T-helper 2 cell treated with Interferon-gamma antibody and Interleukin-4, amounts not matched to agents 5 μg/mL and 100 μg/mL, for 36 hours (primary cell): ENCODE data around the gene MARK3.

Experiments
- DNase-seq: peaks from one replicate; pipeline ENCODE4 v3.0.0; 2021; ENCODE audit warnings: low spot score
- H3K27ac Mint-ChIP-seq: one replicate; pipeline ENCODE4 v1.8.0; 2021; ENCODE audit warnings: mild to moderate bottlenecking, mixed read lengths
- H3K27me3 Mint-ChIP-seq: one replicate; pipeline ENCODE4 v1.8.0; 2021; ENCODE audit warnings: low read depth, mixed read lengths
- H3K36me3 Mint-ChIP-seq: one replicate; pipeline ENCODE4 v1.8.0; 2021; ENCODE audit warnings: low read depth, mixed read lengths
- H3K4me1 Mint-ChIP-seq: one replicate; pipeline ENCODE4 v1.8.0; 2021; ENCODE audit warnings: low read depth, mixed read lengths
- H3K4me3 Mint-ChIP-seq: one replicate; pipeline ENCODE4 v1.8.0; 2022; ENCODE audit warnings: mild to moderate bottlenecking, moderate library complexity, mixed read lengths
- H3K9me3 Mint-ChIP-seq: one replicate; pipeline ENCODE4 v1.8.0; 2021; ENCODE audit warnings: mixed read lengths

The MARK3 gene

DNA sequence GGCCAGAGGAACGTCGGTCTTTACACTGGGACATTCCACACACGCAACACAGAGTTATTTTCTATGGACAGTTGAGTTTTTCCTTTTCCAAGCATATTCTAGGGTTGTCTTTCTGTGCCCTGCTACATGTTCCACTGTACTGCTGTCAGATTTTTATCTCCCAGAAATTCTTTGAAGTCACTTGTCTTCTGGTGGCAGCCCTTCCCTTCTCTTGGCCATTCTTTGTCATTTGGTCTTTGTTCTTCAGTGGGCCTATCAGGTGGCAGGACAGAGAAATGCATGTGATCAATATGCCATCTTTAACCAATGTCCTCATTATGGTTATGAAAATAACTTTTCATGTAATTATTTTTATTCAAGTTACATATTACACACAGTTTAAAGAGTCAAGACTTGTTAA, 36.3 kb downstream of the MARK3 start:
- Mint-ChIP-seq H3K27me3 (no peaks in the 10 kb centered on the region), H3K9me3 (no peaks in the 10 kb centered on the region), H3K4me3 (no peak overlapping the region), H3K4me1 (peaks cover 26% of the 10 kb centered on the region), H3K27ac (no peak overlapping the region), H3K36me3 (peaks cover 17% of the 10 kb centered on the region)
- DNase-seq, result no peak

DNA sequence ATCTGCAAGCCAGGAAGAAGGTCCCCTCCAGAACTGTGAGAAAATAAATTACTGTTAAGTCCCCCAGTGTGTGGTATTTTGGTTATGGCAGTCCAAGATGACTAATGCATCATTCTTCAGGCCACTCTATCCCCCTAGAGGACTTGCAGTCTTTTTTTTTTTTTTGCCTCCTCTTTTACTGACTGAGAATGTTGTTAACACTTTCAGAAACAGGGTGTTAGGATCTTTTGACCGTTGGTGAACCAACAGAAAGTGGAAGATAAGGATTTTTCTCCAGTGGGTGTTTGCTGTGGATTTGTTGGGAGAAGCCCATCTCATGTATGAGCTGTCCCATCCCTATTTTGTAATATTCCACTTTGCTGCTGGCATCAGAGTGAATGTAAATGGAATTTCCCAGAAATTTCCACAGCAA, 37.8 kb downstream of the MARK3 start:
- no peak overlapping the region for H3K4me3 Mint-ChIP-seq
- H3K27me3 Mint-ChIP-seq, result no peaks in the 10 kb centered on the region
- peaks cover 29% of the 10 kb centered on the region for H3K4me1 Mint-ChIP-seq
- peaks cover 12% of the 10 kb centered on the region for H3K36me3 Mint-ChIP-seq
- no peak overlapping the region for H3K27ac Mint-ChIP-seq
- DNase-seq, result no peak
- no peaks in the 10 kb centered on the region for H3K9me3 Mint-ChIP-seq

DNA sequence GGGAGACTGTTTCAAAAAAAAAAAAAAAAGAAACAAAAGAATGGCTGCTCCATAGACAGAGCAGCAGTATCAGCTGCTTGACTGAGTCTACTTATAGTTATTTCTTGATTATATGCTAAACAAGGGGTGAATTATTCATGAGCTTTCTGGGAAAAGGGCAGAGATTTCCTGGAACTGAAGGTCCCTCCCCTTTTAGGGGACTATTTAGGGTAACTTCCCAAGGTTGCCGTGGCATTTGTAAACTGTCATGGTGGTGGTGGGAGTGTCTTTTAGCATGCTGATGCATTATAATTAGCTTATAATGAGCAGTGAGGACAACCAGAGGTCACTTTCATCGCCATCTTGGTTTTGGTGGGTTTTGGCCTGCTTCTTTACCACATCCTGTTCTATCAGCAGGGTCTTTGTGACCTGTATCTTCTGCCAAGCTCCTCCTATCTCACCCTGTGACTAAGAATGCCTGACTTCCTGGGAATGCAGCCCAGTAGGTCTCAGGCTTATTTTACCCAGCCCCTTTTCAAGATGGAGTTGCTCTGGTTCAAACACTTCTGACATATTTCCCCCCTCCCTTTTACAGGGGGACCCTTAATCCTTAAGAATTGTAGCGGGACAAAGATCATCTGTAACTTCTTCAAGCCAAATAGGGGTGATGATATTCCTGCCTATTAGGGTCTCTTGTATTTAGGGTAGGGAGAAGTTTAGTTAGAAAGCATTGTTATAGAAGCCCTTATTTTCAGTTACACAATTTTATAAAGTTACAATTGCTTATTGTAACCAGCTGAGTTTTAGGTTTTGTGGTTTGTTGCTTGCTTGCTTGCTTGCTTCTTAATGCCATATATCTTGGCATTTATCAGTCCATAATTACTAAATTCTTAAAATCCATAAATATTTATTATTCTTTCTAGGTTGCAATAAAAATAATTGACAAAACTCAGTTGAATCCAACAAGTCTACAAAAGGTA, 42.5 kb downstream of the MARK3 start:
- peak; percentile 20 for DNase-seq

DNA sequence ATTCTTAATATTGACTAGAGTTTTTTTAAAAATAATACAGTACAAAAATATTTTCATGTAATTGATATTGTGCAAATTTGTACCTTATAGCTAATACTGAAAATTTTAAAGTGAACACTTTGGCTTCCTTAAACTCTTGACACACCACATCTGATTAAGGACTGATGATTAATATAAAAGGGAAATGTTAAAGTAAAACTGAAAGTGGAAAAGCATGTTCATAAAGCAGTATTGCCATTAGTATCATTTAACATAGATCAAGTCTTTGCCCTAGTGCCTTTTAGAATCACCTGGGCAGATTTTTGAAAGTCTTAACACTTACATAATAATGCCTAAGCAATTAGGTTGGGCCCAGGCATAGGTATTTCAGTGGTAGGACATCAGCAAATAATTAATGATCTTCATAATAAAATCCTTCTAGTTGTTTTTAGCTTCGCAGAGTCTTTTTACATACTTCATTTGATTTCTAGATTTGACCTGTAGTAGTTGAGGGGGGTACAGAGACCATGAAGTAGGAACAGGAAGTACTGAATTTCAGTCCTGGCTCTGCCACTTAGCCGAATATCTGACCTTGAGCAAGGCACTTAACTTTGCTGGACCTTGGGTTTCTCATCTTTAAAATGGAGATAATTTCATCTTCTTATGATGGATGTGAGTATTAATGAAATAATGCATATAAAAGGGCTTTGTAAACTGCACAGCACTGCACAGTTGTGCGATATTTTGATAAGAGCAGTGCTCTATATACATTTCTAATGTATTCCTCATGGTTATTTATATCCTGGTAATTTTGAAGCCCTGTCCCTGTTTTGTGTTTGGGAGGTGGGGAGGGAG, 43.7 kb downstream of the MARK3 start:
- Mint-ChIP-seq H3K36me3 (peaks cover 13% of the 10 kb centered on the region), H3K27ac (peak overlapping the region; percentile 38), H3K27me3 (no peaks in the 10 kb centered on the region), H3K4me3 (no peak overlapping the region), H3K9me3 (no peaks in the 10 kb centered on the region), H3K4me1 (peaks cover 31% of the 10 kb centered on the region)
- no peak for DNase-seq

More for the DNA sequence above, 42.5 kb downstream of the MARK3 start:
- no peaks in the 10 kb centered on the region for H3K9me3 Mint-ChIP-seq
- H3K36me3 Mint-ChIP-seq, result peaks cover 12% of the 10 kb centered on the region
- peak overlapping the region; percentile 11 for H3K27ac Mint-ChIP-seq
- no peaks in the 10 kb centered on the region for H3K27me3 Mint-ChIP-seq
- peaks cover 29% of the 10 kb centered on the region for H3K4me1 Mint-ChIP-seq
- H3K4me3 Mint-ChIP-seq, result peak overlapping the region; percentile 8

DNA sequence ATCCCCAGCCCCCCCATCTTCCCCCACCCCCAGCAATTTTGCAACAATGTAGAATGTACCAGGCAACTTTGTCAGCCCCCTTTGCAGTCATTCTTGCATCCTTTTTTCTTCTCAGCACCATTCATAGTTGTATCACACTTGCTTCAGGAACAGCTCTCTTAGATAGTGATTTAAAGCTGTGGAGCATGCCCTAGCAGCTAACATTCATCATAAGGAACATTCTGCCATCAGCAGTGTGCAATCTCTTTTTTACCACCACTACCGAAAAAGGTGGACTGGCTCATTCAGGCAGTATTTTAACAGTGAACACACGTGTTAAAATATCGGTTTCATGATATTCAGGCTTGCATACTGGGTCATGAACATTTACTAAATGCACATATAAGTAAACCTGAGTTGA, 45.1 kb downstream of the MARK3 start:
- Mint-ChIP-seq H3K27me3 (no peaks in the 10 kb centered on the region), H3K27ac (no peak overlapping the region), H3K9me3 (no peaks in the 10 kb centered on the region), H3K36me3 (peaks cover 13% of the 10 kb centered on the region), H3K4me1 (peaks cover 32% of the 10 kb centered on the region), H3K4me3 (no peak overlapping the region)
- no peak for DNase-seq

DNA sequence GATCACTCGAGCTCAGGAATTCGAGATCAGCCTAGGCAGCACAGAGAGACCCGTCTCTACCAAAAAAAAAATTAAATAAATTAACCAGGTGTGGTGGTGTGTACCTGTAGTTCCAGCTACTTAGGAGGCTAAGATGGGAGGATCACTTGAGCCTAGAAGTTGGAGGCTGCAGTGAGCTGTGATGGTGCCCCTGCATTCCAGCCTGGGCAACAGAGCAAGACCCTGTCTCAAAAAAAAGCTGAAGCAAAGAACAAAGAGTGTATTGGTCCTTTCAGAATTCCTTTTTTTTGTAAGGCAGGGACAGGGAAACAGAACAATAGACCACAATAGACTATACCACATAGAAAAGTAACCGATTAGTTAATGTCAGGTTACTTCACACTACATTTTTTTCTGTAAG, 47.4 kb downstream of the MARK3 start:
- Mint-ChIP-seq H3K9me3 (no peaks in the 10 kb centered on the region), H3K36me3 (peaks cover 16% of the 10 kb centered on the region), H3K4me1 (peaks cover 28% of the 10 kb centered on the region), H3K27ac (no peak overlapping the region), H3K27me3 (no peaks in the 10 kb centered on the region), H3K4me3 (no peak overlapping the region)
- no peak for DNase-seq

DNA sequence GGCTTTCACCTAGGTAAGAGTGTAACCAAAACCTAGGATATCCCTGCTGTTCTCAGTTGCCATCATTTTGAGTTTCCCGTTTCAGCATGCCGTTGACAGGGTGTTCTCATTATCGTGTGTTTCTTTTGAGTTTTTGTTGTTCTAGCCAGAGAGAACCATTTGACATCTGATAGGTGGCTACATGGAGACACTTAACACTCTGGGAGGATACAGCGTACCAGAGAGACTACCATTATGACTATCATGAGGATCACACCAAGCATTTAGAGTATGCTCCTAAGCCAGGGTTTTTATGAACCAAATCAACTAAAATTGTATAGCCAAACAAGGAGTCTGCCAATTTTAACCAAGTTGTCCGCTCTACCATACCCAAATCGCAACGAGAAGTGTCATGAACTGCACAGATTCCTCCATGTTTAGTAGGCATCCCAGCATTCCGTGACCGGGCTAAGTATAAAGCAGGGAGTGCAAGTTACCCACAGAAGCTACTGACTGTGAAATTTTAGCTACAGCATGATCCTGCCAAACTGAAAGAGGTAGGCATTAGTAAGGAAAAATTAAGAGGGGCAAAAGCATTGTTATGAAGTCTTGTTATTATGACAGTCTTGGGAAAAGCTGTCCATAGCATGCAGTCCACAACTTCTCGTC, 48.8 kb downstream of the MARK3 start:
- no peak for DNase-seq
- Mint-ChIP-seq H3K4me1 (peaks cover 15% of the 10 kb centered on the region), H3K9me3 (no peaks in the 10 kb centered on the region), H3K36me3 (peaks cover 21% of the 10 kb centered on the region), H3K27me3 (no peaks in the 10 kb centered on the region), H3K4me3 (no peak overlapping the region), H3K27ac (no peak overlapping the region)

DNA sequence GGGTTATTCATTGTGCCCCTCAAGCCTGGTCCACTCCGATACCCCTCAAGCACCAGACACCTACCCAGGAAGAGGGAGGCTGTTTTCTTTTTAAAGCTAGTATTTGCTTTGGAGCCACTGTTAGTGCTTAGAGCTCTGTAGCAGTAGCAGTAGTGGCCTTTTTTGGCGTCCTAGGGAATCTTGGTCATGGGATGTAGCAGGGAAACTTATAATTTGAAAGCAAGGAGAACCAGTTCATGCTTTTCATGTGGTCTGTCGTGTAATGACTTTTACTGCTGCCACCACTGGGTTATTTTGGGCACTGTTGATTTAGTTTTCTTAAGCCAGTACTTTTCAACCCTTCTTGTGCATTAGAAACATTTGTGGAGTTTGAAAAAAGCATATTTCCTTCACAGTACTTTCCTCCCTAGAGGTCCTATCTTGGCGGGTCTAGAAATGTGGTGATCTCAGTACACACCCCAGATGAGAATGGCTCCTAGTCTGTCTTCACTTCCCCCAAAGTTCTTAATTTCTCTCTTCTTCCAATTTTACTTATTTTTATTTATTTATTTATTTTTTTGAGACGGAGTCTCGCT, 49.7 kb downstream of the MARK3 start:
- H3K4me3 Mint-ChIP-seq, result no peak overlapping the region
- H3K27me3 Mint-ChIP-seq, result no peaks in the 10 kb centered on the region
- DNase-seq, result no peak
- H3K36me3 Mint-ChIP-seq, result peaks cover 27% of the 10 kb centered on the region
- peaks cover 9% of the 10 kb centered on the region for H3K4me1 Mint-ChIP-seq
- no peaks in the 10 kb centered on the region for H3K9me3 Mint-ChIP-seq
- no peak overlapping the region for H3K27ac Mint-ChIP-seq

DNA sequence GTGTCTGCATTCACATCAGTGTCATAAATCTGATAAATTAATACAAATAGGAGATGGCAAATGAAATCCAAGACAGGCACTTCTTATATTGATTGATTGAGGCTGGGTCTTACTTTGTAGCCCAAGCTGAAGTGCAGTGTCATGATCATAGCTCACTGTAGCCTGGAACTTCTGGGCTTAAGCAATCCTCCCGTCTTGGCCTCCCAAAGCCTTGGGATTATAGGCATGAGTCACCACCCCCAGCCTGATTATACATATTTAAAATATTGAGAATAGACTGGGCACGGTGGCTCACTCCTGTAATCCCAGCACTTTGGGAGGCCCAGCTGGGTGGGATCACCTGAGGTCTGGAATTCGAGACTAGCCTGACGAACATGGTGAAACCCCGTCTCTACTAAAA, 51.3 kb downstream of the MARK3 start:
- Mint-ChIP-seq H3K36me3 (peaks cover 26% of the 10 kb centered on the region), H3K27me3 (no peaks in the 10 kb centered on the region), H3K27ac (no peak overlapping the region), H3K9me3 (no peaks in the 10 kb centered on the region), H3K4me1 (peaks cover 9% of the 10 kb centered on the region), H3K4me3 (no peak overlapping the region)
- no peak for DNase-seq

DNA sequence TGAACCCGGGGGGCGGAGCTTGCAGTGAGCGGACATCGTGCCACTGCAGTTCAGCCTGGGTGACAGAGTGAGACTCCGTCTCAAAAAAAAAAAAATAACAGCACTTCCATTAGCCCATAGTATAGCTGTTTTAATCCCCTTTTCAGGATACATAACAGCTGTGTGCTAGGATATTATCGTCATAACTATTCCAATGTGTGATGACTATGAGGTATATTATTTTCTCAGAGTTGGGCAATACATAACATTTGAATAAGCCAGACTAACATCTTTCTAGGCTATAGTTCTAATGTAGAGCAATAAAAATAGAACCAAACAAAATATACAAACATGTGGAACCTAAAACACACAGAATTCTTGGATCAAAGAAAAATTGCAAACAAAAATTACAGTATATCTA, 57.1 kb downstream of the MARK3 start:
- Mint-ChIP-seq H3K27me3 (no peaks in the 10 kb centered on the region), H3K36me3 (peaks cover 21% of the 10 kb centered on the region), H3K4me1 (peaks cover 9% of the 10 kb centered on the region), H3K9me3 (no peaks in the 10 kb centered on the region), H3K27ac (no peak overlapping the region), H3K4me3 (no peak overlapping the region)
- DNase-seq, result no peak

DNA sequence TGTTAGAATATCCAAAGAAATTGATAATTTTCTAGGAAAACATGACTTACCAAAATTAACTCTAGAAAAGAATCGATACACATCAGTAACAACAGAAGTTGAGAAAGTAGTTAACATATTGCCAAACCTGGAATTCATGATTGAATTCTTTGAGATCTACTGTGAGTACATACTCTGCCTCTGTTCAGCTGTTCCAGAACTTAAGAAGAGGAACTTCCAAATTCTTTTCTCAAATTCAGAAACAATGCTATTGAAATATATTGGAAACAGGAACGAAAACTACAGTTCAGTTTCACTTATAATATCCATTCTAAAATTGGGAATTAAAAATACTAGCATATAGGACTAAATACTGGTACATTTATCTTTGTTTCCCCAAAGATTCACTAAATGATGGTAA, 57.9 kb downstream of the MARK3 start:
- H3K4me3 Mint-ChIP-seq, result no peak overlapping the region
- H3K4me1 Mint-ChIP-seq, result peaks cover 9% of the 10 kb centered on the region
- H3K9me3 Mint-ChIP-seq, result no peaks in the 10 kb centered on the region
- H3K36me3 Mint-ChIP-seq, result peaks cover 17% of the 10 kb centered on the region
- no peaks in the 10 kb centered on the region for H3K27me3 Mint-ChIP-seq
- no peak overlapping the region for H3K27ac Mint-ChIP-seq
- no peak for DNase-seq

DNA sequence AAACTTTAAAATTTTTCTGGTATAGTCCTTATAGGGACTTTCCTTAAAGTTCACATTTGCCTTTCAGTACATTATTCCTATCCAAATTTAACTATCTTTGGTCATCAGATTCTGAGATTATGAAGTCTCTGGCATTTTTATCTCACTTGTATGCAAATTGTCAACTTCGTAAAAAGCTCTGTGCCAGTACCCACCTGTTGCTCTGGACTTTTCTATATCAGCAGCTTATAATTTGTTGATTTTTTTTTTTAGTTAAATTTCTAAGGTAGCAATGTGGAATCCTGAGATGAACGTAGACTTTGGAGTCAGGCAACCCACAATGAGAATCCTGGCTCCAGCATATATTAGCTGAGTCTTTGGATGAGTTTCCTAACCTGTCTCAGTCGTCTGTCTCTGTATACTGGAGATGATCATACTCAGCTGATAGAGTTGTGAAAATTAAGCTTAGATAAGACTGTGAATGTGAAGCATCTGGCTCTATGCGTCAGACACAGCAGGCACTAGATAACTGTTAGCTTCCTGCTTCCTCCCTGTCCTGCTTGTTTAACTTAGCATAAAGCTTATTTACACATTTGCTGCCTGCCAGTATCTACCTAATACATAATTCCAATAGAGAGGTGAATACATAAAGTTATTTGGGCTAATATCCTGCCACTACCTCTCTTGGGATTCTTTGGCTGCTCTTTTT, 59.8 kb downstream of the MARK3 start:
- Mint-ChIP-seq H3K36me3 (peaks cover 7% of the 10 kb centered on the region), H3K27ac (no peak overlapping the region), H3K27me3 (no peaks in the 10 kb centered on the region), H3K9me3 (no peaks in the 10 kb centered on the region), H3K4me1 (peaks cover 11% of the 10 kb centered on the region), H3K4me3 (no peak overlapping the region)
- DNase-seq, result no peak

DNA sequence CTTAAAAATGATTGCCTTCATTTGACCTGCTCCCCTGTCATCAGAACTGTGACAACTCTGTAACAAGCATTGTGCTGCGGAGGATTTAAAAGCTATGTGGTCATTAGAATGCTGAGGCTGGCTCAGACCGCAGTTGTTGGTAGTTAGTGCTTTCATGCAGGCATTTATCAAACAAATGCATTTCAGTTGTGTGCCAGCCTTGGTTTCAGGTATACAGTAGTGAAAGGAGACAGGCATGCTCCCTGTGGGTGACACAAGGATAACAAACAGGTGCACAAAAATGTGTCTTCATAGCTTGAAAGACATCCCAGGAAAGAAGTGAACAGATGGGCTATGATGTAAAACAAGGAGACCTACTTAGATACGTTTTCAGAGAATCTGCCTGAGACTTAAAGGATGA, 60.6 kb downstream of the MARK3 start:
- H3K27me3 Mint-ChIP-seq, result no peaks in the 10 kb centered on the region
- H3K4me3 Mint-ChIP-seq, result no peak overlapping the region
- peaks cover 6% of the 10 kb centered on the region for H3K36me3 Mint-ChIP-seq
- H3K4me1 Mint-ChIP-seq, result peaks cover 11% of the 10 kb centered on the region
- no peaks in the 10 kb centered on the region for H3K9me3 Mint-ChIP-seq
- no peak overlapping the region for H3K27ac Mint-ChIP-seq
- no peak for DNase-seq
